Stimulated activated CD8-positive, alpha-beta memory T cell treated with anti-CD3 and anti-CD28 coated beads, Interleukin-4, amount 100 ng/mL, for 24 hours (primary cell): Measurements from ENCODE around the gene SCO1.
"Not testable (repeated sequence)": the region's sequence is repeated elsewhere in the genome, so short reads cannot be mapped to it uniquely, and the experiment has no call there.

Experiments used
- DNase-seq: peaks from one replicate; pipeline ENCODE4 v3.0.0-alpha.2; 2020; ENCODE audit warnings: low read depth

Gene SCO1

DNA sequence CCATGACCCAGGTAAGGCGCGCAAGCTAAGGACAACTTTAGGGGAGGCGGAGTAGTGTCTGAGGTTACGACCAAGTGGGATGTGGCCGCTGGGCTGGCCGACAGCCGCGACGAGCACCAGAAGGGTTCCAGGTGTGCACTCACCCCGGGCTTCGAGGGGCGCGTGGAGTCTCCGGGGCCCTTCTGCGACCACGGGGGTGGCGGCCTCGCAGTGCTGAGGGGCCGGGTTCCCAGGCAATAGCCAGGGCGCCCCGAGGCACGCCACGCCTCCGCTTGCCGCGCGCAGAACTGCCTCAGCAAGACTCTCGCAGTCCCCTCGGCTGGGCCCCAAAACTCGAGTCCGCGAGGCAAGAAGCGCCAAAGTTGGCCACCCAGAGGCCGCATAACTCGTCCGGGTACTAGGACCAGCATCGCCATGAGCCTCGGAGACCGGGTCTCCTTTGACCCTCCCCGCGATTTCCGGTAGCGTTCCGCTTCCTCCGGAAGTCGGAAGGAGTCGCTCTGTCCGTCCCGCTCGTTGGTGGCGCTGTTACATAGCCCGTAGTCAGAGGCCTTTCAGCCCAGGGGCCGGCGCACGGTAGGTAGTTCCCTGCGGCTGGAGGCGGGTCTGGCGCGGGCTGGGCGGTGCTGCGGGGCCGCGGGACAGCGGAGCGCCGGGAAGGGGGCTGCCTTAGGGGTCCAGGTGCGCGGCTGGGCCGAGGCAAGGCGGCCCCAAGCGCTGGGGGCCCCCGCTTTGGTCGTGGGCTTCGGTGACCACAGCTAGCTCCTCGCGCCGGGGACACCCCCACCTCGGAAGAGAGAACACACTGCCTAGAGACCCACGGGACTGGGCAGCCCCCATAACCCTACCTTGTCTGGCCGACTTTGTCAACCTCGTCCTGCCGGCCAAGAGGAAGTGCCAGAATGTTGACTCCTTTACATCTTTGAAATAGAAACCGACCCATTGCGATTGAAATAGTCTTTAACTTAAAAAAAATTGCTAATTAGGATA is at the start of gene SCO1, which contains the start of gene ADPRM:
SCO1 (minus strand) TSS at position 442 of the 990 bp plus-strand sequence; CDS start at position 416, 26 bp downstream.
ADPRM (plus strand) TSS at position 503 of the 990 bp plus-strand sequence. CDS start 7,333 bp downstream, outside the sequence.
- DNase-seq = peak; percentile 85

- no peak for DNase-seq
Measured at GRCh38 chr17:10745231-10745630, 47.9 kb upstream of the SCO1 start.

- no peak for DNase-seq
Measured at GRCh38 chr17:10744501-10745000, 47.2 kb upstream of the SCO1 start.

GRCh38 chr17:10743316-10744009 is 46.1 kb upstream of the SCO1 start:
- no peak for DNase-seq

- no peak for DNase-seq
Measured at GRCh38 chr17:10742431-10742830, 45.1 kb upstream of the SCO1 start.

- no peak for DNase-seq
Measured at GRCh38 chr17:10741416-10742135, 44.2 kb upstream of the SCO1 start.

DNA sequence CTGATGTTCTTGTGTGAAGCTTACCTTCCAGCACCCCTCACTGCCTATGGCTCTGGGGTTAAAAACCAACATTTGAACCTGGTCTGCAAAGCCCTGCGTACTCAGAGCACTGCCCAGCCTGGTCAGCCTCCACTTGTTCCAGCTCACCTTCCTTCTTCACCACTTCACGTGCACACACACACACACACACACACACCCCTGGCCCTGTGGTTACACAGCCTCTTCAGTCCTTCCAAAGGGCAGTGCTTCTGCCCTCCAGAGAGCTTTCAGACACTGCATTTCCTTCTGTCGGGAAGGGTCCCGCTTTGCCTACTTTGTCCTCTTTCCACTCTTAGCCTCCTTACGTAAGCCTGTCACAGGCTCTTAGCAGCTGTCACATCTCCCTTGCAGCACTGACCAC is 42.1 kb upstream of the SCO1 start:
- no peak for DNase-seq

- no peak for DNase-seq
Measured at GRCh38 chr17:10738521-10739258, 41.4 kb upstream of the SCO1 start.

DNA sequence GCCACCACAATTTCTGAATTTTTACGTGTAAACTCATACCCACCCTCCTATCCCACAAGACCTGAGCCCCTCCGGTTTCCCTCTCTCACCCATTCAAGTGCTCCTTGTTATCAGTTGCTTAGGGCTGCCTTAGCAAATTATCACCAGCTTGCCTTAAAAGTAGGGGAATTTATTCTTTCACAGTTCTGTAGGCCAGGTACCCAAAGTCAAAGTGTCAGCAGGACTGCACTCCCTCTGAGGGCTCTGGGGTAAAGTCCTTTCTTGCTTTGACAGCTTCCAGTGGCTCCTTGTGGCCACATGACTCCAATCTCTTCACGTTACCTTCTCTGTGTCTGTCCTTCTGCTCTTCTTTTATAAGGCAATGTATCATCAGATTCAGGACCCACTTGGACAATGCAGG is 40.4 kb upstream of the SCO1 start:
- no peak for DNase-seq

GRCh38 chr17:10737168-10737622 is 39.9 kb upstream of the SCO1 start:
- no peak for DNase-seq

DNA sequence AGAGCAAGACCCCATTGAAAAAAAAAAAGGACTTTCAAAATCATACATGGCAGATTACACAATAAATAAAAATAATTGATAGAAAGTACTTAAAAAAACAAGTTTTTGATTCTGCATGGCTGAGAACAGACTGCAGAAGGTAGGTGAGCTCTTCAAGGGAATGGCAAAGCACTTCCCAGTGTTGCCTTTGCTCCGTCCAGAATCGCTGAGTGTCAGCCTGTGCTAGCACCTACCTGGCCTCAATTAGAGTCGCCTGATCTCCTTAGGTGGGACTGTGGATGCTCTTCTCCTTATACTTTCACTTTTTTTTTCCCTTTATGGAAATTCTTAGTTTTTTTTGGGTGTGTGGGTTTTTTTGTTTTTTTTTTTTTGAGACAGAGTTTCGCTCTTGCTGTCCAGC is 38.5 kb upstream of the SCO1 start:
- DNase-seq = no peak

DNA sequence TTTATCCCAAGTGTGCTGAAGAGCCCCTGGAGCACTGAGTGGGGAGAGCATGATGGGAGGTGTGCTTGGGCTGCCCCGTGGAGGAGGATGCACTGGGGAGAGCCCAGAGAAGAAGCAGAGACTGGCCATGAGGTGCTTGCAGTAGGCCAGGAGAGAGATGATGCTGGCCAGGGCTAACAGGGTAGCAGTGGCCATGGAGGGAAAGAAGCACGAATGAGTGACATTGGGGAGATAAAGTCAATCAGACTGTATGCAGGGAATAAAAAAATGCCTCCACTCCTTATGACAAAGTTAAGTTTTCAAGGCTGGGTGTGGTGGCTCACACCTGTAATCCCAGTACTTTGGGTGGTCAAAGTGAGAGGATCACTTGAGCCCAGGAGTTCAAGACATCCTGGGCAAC is 37.9 kb upstream of the SCO1 start:
- no peak for DNase-seq

GRCh38 chr17:10733666-10734065 is 36.3 kb upstream of the SCO1 start:
- DNase-seq = no peak

GRCh38 chr17:10732121-10732520 is 34.8 kb upstream of the SCO1 start:
- DNase-seq = not testable (repeated sequence)

DNA sequence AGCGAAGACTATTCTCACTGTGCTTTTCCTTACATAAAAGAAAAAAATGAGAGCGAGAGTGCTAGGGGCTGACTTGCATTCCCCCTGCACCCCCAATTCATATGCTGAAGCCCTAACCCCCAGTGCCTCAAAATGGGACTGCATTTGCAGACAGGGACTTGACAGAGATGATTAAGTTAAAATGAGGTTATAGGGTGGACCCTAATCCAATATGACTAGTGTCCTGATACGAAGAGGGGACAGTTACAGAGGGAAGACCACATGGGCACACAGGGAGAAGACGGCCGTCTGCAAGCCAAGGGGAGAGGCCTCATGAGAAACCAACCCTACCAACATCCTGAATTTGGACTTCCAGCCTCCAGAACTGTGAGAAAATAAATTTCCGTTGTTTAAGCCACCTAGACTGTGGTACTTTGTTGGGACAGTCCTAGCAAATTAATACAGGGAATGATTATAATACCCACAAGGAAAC is 34.1 kb upstream of the SCO1 start:
- DNase-seq = no peak

DNA sequence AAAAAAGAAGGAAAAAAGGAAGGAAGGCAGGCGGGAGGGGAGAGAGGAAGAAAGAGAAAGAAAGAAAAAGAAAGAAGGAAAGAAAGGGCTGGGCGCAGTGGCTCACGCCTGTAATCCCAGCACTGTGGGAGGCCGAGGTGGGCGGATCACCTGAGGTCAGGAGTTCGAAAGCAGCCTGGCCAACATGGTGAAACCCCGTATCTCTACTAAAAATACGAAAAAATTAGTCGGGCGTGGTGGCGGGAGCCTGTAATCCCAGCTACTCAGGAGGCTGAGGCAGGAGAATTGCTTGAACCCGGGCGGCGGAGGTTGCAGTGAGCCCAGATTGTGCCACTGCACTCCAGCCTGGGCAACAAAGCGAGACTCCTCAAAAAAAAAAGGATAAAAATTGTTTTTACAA is 32.9 kb upstream of the SCO1 start:
- DNase-seq = not testable (repeated sequence)

- DNase-seq = peak; percentile 30
Measured at GRCh38 chr17:10729334-10730193, 32.2 kb upstream of the SCO1 start, which contains the start of gene TMEM220. TSS of gene TMEM220 (minus strand) at chr17:10730023. CDS start at chr17:10729851, 172 bp downstream.

DNA sequence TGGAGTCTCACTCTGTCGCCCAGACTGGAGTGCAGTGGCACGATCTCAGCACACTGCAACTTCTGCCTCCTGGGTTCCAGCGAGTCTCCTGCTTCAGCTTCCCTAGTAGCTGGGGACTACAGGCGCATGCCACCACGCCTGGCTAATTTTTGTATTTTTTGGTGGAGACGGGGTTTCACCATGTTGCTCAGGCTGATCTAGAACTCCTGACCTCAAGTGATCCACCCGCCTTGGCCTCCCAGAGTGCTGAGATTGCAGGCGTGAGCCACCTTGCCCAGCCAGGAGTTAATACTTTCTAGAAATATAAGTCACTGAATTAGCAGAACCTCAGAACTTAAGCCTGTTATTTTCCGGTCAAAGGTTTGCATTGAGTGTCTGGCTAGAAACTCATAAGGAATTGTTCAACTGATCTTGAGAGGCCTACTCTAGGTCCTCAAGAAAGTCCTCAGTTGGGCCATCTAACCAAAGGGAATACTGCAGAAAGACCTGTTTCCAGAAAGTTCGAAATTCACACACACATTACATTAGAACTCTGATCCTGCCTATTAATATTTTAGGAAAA is 31.1 kb upstream of the SCO1 start:
- no peak for DNase-seq

DNA sequence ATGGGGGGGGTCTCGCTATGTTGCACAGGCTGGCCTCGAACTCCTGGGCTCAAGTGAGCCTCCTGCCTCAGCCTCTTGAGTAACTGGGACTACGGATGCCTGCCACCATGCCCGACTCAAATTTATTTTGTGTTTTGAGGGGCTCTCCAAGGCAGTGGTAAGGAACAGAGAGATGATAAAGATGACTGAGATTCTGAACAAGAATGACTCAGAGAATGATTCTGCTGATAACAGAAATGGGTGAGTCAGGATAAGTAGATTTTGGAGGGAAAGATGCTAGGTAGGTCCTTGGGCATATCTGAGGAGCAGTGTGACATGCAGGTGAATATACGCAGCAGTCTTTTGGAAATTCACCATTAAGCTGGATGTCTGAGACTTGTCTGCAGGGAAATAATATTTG is 29.9 kb upstream of the SCO1 start:
- no peak for DNase-seq

DNA sequence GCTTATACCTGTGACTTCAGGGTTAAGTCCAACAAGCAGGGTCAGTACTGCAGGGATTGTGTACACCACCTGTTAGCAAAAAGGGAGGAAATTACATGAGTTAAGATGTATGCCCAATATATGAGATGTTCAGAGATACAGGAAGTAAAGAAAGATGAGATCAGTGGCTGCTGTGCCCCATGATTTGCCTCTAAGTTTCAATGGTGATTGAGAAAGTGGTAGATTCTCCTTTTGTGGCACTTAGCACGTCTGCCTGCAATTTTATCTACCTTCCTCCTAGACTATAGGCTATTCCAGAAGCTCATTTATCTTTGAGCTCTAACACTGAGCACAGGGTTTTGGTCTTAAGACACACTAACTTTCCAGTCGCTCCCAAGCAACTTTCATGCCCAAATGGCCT is 28.9 kb upstream of the SCO1 start:
- no peak for DNase-seq
